ENCODE results near the gene ZNF90.
"Not testable (repeated sequence)": the region's sequence is repeated elsewhere in the genome, so short reads cannot be mapped to it uniquely, and the experiment has no call there.

Gene ZNF90

DNA sequence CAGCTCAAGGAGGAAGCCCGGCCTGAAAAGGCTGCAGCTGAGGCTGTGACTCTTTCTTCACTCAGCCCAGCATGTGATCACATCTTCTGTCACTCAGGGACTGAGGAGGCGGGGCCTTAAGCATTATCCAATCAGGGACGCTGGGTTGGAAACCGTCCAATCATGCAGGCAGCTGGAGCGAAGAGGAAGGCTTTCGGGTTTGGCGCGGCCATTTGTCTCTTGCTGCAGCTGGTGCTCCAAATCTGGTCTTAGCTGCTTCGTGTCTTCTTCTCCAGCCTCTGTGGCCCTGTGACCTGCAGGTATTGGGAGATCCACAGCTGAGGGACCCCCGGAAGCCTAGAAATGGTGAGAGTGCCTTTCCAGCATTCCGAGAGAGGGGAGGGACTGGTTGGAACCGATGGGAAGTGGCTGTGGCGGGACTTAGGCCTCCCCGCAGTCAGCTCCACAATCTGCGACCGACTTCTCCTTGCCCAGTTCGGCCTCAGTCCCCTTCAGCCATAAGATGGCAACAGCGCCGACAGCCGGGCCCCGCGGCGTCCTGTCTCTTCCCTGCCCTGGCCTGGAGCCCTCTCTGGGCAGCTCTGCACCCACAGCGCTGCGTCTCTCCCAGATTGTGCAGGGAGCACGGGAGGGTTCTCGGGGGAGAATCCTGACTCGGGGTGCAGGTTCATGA lies at the start of gene ZNF90:
Gene ZNF90, plus strand, starts transcription at position 210 of the 673 bp plus-strand sequence. Its CDS starts 133 bp downstream, at position 343.
- DNase-seq: no peak

DNA sequence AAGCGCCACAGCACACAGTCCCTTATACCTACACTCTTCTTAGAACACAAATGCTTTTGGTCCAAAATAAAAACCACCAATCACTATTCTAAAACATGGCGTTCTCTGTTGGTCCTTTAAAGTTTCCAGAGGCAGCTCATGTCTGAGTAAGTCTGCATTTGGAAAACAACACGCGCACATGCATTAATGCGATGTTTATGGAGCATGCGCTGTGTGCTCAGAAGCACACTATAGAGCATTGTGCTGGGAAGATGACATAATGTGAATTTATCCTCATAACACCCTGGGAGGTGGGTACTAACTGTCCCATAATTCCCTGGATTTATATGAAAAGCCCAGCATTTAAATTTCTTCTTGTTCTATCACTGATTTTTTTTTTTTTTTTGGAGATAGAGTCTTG lies 49.2 kb upstream of the ZNF90 start:
- no peak for DNase-seq

DNA sequence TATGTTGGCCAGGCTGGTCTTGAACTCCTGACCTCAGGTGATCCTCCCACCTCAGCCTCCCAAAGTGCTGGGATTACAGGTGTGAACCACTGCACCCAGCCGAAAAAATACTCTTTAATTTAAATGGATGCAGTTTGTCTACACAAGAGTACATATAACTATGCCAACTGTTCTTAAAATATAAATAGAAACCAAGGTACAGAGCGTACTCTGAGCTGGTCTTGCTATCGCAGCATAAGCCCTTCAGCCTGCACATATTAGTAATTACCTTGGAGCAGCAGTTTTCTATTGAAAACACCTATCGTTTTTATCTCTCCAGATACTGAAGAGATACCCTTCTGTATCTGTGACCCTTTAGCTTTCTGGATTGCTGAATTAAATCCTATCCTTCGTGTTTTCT lies 41.9 kb upstream of the ZNF90 start:
- DNase-seq: no peak

DNA sequence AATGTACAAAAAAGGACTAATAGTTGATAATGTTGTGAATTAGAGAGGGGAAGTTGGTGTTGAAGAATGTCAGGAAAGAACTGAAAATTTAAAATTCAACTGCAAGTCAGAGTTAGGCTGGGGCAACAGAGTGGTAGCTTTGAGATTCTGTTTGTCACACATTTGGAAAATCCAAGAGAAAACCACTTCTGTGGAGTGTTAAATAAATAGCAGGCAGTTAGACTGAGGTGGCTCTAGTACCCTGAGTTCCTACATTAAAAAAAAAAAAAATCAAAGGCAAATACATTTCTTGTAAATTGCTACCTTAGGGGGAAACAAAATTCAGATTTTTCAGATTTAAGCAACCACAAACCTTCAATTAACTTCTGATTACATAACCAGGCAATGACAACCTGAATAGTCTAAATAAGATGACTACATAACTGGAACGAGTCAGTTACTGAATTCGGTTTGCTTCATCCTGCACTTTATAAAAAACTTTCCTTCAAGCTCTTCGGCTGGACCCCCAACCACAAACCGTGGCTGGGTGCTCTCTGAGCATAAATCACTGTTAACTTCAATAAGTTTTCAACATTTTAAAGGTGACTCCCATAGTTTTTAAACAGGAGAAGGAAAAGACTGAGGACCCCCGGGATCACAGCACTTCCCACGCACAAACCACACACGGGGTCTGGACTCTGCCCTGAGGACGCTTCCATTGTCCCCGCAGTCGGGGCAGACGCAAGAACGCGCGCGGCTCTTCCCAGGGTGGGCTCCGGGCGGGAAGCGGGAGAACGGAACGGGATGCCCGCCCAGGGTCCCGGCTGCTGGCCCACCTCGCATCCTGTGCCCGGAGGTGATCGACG lies 39.2 kb upstream of the ZNF90 start:
- DNase-seq: no peak

DNA sequence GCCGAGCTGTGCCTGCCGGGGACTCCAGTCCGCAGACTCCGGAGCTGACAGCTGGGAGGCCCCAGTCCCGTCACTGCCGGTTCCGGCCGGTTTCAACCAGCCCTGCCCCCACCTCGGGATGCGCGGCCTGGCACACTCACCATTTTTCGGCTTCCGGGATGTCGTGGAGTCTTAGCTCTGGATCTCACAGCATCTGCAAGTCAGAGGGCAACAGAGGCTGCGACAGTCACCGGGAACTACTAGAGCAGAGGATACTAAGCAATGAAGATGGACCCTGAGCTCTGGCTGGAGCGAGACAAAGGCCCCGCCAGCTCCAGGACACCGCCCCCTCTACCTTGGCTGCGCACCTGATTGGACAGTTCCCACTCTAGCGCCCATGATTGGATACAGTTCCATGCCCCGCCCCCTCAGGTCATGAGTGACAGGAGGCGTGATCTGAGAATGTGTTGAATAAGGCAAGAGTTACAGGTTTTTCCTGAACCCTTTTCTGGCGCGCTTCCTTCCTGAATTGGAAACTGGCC lies 38.5 kb upstream of the ZNF90 start, which contains the start of gene ZNF682:
Gene ZNF682, minus strand, starts transcription at position 303 of the 521 bp plus-strand sequence. Its CDS starts 160 bp downstream, at position 143.
- DNase-seq: no peak

DNA sequence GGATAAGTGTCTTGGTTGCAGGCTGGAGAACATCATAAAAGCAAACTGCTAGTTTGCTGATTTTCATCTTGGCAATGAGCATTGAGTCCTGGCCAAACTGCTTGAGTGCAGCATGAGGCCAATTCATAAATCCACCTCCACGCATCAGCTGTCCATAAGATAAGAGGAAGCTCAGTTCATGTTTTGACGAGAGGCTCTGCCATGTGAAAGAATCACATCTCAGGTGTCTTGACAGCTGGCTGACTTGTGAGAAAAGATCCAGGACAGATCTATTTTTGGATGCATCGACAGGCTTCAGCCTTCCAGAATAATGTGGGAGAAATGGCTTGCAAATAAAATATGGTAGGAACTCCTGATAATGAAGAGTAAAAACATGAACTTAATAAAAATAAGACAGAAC lies 33.1 kb upstream of the ZNF90 start:
- no peak for DNase-seq

DNA sequence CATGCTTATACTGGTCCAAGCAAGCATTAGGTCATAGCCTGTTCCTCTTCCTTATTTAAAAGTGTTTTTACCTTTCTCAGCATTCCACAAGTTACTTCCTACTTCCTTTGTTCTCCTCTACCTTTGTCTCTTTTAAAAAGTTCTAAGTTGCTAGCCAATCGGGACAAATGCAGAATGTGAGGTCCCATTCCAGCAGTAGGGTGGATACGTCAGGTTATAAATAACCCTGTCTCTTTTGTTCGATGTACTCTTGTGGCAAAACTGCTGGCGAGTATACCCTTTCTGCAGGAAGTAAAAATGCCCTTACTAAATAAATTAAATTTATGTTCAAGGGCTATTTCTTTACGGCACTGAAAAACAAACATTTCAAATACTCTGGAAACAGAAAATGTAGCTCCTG lies 32.1 kb upstream of the ZNF90 start:
- DNase-seq: not testable (repeated sequence)

DNA sequence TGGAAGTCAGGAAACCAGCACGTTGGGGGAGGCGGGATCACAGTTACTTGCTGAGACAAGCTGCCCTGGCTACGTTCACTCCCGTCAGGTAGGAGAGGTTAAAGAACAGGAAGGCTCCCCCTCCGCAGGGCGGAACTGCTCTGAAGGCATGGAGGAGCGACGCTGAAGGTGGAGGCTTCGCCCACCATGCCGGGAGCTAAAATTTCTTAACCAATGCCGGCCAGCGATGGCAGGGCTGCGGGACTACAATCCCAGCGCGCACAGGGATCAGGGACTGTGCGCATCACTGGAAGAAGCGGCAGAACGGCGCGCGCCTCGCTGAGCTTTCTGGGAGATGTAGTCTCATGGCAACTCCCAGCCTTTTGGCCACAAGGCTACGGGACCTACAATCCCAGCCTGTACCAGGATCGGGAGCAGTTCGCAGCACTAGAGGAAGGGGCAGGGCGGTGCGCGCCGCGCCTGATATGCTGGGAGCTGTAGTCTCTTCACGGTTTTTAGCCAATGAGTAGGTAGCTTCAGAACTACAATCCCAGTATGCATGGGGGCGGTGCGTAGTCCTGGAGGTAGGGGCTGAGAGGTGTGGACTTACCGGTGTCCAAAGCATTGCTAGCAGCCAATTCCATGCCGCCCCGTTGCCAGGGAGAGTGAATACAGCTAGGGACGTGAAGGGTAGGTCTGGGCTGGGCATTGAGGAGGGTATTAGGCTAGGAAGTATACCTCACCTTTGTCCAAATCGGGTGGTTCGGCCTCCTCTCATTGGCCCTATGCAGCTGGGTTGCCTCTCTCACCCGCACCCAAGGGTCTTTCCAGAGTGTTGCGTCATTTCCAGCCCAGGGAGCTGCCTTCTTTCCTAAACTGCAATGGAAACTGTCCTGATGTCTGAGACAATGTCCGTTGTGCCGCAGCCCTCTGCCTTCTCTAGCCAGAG lies 25.7 kb upstream of the ZNF90 start:
- no peak for DNase-seq

DNA sequence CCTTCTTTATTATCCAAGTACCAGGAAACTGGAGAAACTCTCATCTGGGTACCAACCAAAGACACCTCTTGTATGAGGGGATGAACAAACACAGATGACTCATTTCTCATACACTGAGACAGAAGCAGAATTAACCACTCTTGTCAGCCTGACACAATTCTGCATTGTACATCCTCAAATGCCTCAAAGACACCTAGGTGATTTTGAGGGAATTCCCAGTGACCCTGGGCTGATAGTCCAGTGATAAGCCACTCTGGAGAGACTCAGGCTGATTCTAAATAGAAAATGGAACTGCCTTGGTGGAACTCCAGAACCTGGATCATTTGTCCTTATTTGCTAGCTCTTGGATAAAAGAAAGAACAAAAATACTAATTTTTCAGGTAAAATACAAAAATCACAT lies 19.1 kb upstream of the ZNF90 start:
- DNase-seq: not testable (repeated sequence)

DNA sequence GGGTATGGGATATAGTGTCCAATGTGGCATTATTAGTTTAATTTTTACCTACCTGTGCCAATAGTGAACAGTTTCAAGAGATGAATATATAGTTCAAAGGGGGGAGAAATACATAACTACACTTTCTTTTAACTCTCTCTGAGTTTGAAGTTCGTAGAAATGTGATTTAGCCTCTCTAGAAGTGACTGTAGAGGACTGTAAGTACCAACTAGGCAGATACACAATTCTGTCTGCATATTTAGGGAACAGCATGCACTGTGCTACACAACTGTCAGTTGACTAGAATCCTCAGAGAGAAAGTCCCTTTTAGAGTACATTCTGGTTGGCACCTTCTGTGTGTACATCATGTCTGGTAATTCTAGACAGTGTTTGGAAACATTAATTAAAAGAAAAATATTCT lies 17.5 kb upstream of the ZNF90 start:
- no peak for DNase-seq

DNA sequence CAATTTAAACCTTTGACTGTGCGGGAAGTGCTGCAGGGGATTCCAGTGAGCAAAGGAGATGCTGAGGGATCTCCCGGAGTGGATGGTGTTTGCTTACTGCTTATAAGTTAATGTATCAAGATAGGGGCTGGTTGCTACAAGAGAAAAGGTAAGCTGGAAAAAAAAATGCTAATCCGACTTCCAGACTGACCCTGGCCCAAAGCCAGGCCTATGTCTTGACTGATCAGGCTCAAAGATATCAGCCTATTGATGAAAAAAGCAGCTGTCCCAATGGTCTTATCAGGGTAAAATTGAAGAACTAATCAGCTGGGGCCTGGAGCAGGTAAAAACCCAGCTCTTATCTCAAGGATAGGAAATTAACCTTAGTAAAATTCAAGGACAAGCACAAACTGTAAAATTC lies 10.9 kb upstream of the ZNF90 start:
- DNase-seq: no peak

DNA sequence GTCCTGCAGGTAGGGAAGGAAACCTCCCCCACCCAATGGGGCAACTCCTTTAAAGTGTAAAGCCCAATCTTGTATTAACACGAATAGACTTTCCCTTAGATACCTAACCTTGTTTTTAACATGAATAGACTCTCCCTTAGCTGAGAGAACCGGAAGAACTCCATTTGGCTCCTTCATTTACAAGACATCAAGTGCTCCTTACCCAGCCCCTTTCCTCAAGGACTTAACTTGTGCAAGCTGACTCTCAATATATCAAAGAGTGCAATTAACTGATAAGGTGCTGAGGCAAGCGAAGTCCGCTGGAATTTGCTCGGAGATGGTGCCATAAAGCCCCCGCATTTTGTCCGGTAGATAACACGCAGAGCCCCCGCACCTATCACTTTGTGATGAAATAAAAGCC lies 9.9 kb upstream of the ZNF90 start:
- DNase-seq: no peak

DNA sequence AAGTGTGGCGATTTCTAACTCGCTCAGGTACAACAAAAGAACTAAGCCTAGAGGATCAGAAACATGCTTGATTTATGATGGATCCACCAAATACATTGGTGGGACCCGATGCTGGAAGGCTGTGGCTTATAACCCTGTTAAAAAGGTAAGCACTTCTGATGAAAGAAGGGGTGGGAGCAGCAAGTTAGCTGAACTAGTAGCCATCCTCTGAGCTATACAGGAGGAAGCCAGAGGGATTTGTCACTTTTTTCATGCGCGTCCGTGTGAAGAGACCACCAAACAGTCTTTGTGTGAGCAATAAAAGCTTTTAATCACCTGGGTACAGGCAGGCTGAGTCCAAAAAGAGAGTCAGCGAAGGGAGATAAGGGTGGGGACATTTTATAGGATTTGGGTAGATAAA lies 9.2 kb upstream of the ZNF90 start:
- DNase-seq: not testable (repeated sequence)

DNA sequence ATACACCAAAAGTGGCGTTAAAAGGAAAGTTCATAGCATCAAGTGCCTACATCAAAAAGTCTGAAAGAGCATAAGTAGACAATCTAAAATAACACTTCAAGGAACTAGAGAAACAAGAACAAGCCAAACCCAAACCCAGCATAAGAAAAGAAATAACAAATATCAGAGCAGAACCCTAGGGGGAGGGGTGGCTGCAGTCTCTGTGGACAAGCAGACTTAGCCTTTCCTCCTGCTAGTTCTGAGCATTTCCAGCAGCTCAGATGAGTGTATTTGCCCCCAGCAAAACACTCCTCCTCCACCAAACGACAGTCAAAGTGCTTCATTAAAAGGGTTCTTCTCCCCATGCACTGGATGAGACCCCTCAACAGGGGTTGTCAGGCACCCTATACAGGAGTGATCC lies 7.1 kb upstream of the ZNF90 start:
- DNase-seq: no peak

DNA sequence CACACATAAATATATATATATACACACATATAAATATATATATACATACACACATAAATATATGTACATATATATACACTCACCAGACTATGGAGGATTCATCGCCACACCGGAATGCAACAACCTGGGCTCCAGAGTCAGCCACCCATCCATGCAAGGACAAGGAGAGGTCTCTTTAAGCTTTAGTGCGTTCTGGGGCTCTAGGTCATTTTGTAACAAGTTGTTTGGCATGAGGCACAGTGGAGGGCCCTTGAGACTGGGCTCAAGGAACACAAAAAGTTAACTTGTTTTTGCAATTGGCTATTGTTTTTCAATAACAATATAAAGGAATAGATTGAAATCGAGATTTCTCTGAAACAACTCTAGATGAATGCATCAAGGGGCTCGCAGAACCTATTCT lies 4.9 kb upstream of the ZNF90 start:
- no peak for DNase-seq

DNA sequence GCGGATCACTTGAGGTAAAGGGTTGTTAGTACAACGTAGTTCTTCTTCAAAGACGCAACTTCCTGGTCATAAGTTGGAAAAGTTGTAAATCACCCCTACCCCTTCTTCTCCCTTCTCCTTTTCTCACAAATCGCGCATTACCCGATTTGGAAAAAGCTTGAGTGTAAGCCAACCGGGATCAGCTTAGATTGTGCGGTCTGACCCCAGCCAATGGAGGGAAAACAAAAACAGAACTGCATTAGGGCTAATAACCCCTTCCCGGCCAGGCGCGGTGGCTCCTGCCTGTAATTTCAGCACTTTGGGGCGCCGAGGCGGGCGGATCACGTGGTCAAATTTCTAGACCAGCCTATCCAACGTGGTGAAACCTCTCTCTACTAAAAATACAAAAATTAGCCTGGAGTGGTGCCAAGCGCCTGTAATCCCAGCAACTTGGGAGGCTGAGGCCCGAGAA lies 806 bp downstream of the ZNF90 start:
- no peak for DNase-seq

DNA sequence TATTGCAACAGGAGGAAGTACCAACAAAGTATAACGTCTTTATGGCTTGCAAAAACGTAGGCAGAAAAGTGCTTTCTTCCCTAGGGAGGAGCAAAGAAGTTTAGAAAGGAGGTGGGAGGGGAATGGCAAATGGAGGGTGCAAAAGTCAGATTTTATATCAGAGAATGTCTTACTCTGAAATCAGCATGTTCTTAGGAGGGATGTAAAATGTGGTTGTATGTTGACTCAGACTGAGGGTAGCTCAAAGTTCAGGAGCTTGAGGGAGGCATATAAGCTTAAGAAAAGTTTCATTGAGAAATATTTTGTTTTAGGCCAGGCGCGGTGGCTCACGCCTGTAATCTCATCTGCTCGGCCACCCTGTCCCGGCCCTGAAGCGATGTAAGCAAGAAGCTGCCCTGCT lies 1.7 kb downstream of the ZNF90 start:
- DNase-seq: no peak

DNA sequence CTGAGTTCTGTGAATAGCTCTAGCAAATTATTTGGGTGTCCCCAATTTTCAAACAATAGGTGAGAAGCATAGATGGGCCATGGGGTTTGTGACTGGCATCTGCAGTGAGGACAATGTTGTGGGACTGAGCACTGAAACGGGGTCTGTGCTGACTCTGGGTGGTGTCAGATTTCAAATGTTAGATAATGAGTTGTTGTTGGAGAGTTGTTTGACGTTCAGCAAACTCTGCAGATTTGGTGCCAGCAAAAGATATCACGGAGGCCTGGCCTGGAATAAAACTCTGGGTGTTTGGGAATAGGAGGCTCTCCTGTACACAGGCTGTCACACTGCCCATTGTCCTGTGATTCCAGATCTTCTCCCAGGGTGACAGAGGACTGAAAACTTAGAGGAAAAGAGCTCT lies 2.9 kb downstream of the ZNF90 start:
- DNase-seq: no peak

DNA sequence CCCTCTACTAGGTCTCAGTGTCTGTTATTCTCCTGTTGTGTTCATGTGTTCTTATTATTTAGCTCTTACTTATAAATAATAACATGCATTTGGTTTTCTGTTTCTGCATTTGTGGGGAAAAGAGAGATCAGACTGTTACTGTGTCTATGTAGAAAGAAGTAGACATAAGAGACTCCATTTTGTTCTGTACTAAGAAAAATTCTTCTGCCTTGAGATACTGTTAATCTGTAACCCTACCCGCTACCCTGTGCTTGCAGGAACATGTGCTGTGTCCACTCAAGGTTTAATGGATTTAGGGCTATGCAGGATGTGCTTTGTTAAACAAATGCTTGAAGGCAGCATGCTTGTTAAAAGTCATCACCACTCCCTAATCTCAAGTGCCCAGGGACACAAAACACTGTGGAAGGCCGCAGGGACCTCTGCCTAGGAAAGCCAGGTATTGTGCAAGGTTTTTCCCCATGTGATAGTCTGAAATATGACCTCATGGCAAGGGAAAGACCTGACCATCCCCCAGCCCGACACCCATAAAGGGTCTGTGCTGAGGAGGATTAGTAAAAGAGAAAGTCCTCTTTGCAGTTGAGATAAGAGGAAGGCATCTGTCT lies 4.5 kb downstream of the ZNF90 start:
- not testable (repeated sequence) for DNase-seq

DNA sequence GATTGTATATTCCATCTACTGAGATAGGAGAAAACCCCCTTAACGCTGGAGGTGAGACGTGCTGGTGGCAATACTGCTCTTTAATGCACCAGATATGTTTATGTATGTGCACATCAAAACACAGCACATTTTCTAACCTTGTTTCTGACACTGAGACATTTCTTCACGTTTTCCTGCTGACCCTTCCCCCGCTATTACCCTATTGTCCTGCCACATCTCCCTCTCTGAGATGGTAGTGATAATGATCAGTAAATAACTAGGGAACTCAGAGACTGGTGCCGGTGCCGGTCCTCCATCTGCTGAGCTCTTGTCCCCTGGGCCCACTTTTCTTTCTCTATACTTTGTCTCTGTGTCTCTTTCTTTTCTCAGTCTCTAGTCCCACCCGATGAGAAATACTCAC lies 5.1 kb downstream of the ZNF90 start:
- DNase-seq: not testable (repeated sequence)

DNA sequence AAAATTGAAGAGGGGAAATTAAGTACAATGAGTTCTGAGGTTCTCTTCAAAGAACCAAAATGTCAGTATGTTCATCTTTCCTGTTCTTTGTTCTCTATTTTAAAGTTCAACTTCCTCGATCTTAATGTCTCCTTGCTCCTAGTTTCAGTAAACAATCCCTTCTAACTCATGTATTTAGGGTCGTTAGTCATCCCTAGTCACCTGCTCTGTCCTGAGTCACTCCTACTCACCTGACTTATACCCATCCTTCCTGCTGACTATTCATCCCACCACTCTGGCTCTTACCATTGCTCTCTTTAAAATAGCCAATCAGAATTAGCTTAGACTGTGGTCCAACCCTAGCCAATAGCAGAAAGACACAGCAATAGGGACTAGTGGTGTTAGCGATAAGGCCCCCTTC lies 24.3 kb downstream of the ZNF90 start:
- no peak for DNase-seq

DNA sequence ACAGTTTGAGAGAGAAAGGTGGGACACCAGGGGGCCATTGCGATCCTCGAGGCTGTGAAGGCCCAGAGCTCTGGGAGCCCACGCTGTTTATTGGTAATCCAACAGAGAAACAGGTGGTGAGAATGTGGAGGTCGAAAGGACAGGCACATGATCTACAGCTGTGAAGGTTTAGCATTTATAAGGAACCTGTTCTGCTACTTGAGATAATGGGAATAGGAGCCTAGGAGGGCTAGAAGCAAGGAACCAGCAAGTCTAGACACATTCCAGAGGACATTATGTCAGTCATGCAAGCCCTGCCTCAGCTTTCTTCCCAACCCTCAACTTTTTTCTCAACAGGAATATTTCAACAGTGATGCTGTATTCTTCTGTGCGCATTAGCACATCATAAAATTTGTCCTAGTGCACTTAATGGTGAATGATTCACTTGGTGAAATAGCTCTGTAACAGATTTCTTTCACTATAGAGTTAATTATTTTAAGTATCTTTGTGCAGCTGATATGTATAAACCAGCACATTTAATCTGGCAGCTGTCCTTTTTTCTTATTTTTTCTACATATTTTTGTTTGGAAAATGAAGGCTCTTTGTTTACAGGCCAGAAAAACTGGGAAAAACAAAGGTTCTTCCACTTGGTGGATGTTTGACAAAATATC lies 25.4 kb downstream of the ZNF90 start:
- no peak for DNase-seq

Data from NCI-H1694 treated with DMSO at 0.1 percent for 48 hours (cell line).